Activated naive CD8-positive, alpha-beta T cell treated with anti-CD3 and anti-CD28 coated beads, Interleukin-2, amount 10 ng/mL, durations not matched to agents 7 days and 5 days (primary cell): Measurements from ENCODE around the gene MACROD2. TPM values are rescaled to one million over a fixed set of nuclear protein-coding genes. Genes with fewer than 3 reads are reported as not detected.
"Not testable (repeated sequence)": the region's sequence is repeated elsewhere in the genome, so short reads cannot be mapped to it uniquely, and the experiment has no call there.

ENCODE experiments used
- ATAC-seq: fragments of 150-1000 bp; cut with Tn5 transposase; one replicate; pipeline ENCODE4 v1.10.0; 2021; ENCODE audit warnings: low read depth, moderate library complexity
- POLR2A ChIA-PET: fragments of 350-600 bp; sonication (Branson Sonifier 250); formaldehyde crosslinking; loops from one replicate; lab custom pipeline; 2021; ENCODE audit warnings: antibody characterized with exemption; lab: Charles Lee
- DNase-seq: peaks from one replicate; pipeline ENCODE4 v3.0.0; 2021
- H3K27ac Mint-ChIP-seq: one replicate; pipeline ENCODE4 v1.8.0; 2022; ENCODE audit warnings: mild to moderate bottlenecking, mixed read lengths
- H3K27me3 Mint-ChIP-seq: one replicate; pipeline ENCODE4 v1.8.0; 2022; ENCODE audit warnings: mild to moderate bottlenecking, moderate library complexity, mixed read lengths
- H3K36me3 Mint-ChIP-seq: one replicate; pipeline ENCODE4 v1.8.0; 2021; ENCODE audit warnings: mild to moderate bottlenecking, mixed read lengths
- H3K4me1 Mint-ChIP-seq: one replicate; pipeline ENCODE4 v1.8.0; 2021; ENCODE audit warnings: mixed read lengths
- H3K4me3 Mint-ChIP-seq: one replicate; pipeline ENCODE4 v1.8.0; 2022; ENCODE audit warnings: mild to moderate bottlenecking, moderate library complexity, mixed read lengths
- H3K9me3 Mint-ChIP-seq: one replicate; pipeline ENCODE4 v1.8.0; 2021; ENCODE audit warnings: mixed read lengths
- total RNA-seq, 2 experiments: library from RNA; stranded (reverse); gene quantifications; one replicate each; pipeline ENCODE4 v1.2.3, GENCODE V29; 2021

MACROD2 gene
- total RNA-seq: not detected

- Mint-ChIP-seq H3K36me3 (no peaks in the 10 kb centered on the region), H3K9me3 (no peaks in the 10 kb centered on the region), H3K4me1 (peaks cover 3% of the 10 kb centered on the region), H3K27ac (no peak within 1 kb of the TSS), H3K27me3 (peaks cover 14% of the 10 kb centered on the region), H3K4me3 (peak within 1 kb of the TSS; percentile 66)
- DNase-seq (peak; percentile 64), ATAC-seq (peak; percentile 87)
- POLR2A ChIA-PET: no interaction called here
These were observed at the start of gene MACROD2 for GRCh38 chr20:13995086-13995665. Gene MACROD2, plus strand, starts transcription at chr20:13995516.

GRCh38 chr20:13947719-13948118, 47.6 kb upstream of the MACROD2 start:
- Mint-ChIP-seq H3K4me1 (no peaks in the 10 kb centered on the region), H3K36me3 (no peaks in the 10 kb centered on the region), H3K4me3 (no peak overlapping the region), H3K9me3 (peaks cover 4% of the 10 kb centered on the region), H3K27me3 (no peaks in the 10 kb centered on the region), H3K27ac (no peak overlapping the region)
- no peak for DNase-seq
- POLR2A ChIA-PET: no interaction called here
- no peak for ATAC-seq

GRCh38 chr20:13953227-13953626, 42.1 kb upstream of the MACROD2 start:
- no peaks in the 10 kb centered on the region for H3K36me3 Mint-ChIP-seq
- H3K4me3 Mint-ChIP-seq: no peak overlapping the region
- POLR2A ChIA-PET: no interaction called here
- no peak overlapping the region for H3K27ac Mint-ChIP-seq
- no peaks in the 10 kb centered on the region for H3K27me3 Mint-ChIP-seq
- no peak for DNase-seq
- no peaks in the 10 kb centered on the region for H3K4me1 Mint-ChIP-seq
- peaks cover 4% of the 10 kb centered on the region for H3K9me3 Mint-ChIP-seq
- ATAC-seq: no peak

- Mint-ChIP-seq H3K4me3 (no peak overlapping the region), H3K36me3 (no peaks in the 10 kb centered on the region), H3K27me3 (no peaks in the 10 kb centered on the region), H3K27ac (no peak overlapping the region), H3K4me1 (no peaks in the 10 kb centered on the region), H3K9me3 (peaks cover 9% of the 10 kb centered on the region)
- ATAC-seq: no peak
- POLR2A ChIA-PET: no interaction called here
- no peak for DNase-seq
These were observed 35.2 kb upstream of the MACROD2 start for GRCh38 chr20:13960119-13960518.

- Mint-ChIP-seq H3K27me3 (no peaks in the 10 kb centered on the region), H3K36me3 (no peaks in the 10 kb centered on the region), H3K4me1 (no peaks in the 10 kb centered on the region), H3K4me3 (no peak overlapping the region), H3K9me3 (peaks cover 10% of the 10 kb centered on the region), H3K27ac (no peak overlapping the region)
- no peak for DNase-seq
- ATAC-seq: no peak
- POLR2A ChIA-PET: no interaction called here
These were observed 34.8 kb upstream of the MACROD2 start for GRCh38 chr20:13960525-13960924.

GRCh38 chr20:13984211-13984610, 11.1 kb upstream of the MACROD2 start:
- H3K27ac Mint-ChIP-seq: no peak overlapping the region
- peaks cover 5% of the 10 kb centered on the region for H3K9me3 Mint-ChIP-seq
- POLR2A ChIA-PET: no interaction called here

GRCh38 chr20:13990465-13990864, 4.9 kb upstream of the MACROD2 start, which contains the start of gene SEL1L2:
Gene SEL1L2, minus strand, starts transcription at chr20:13990614. Its CDS starts 80 bp downstream, at chr20:13990534.
- DNase-seq: no peak
- no peak for ATAC-seq
- H3K27me3 Mint-ChIP-seq: no peaks in the 10 kb centered on the region
- POLR2A ChIA-PET: no interaction called here
- H3K9me3 Mint-ChIP-seq: no peaks in the 10 kb centered on the region
- H3K4me1 Mint-ChIP-seq: no peaks in the 10 kb centered on the region
- no peaks in the 10 kb centered on the region for H3K36me3 Mint-ChIP-seq
- no peak within 1 kb of the TSS for H3K27ac Mint-ChIP-seq
- H3K4me3 Mint-ChIP-seq: no peak within 1 kb of the TSS

More at GRCh38 chr20:13984211-13984610, 11.1 kb upstream of the MACROD2 start:
- H3K27me3 Mint-ChIP-seq: no peaks in the 10 kb centered on the region
- ATAC-seq: no peak
- DNase-seq: no peak
- H3K4me3 Mint-ChIP-seq: no peak overlapping the region
- H3K4me1 Mint-ChIP-seq: no peaks in the 10 kb centered on the region
- no peaks in the 10 kb centered on the region for H3K36me3 Mint-ChIP-seq

- Mint-ChIP-seq H3K9me3 (no peaks in the 10 kb centered on the region), H3K36me3 (no peaks in the 10 kb centered on the region), H3K27me3 (peaks cover 4% of the 10 kb centered on the region), H3K27ac (no peak overlapping the region), H3K4me1 (peaks cover 1% of the 10 kb centered on the region), H3K4me3 (no peak overlapping the region)
- ATAC-seq (no peak), DNase-seq (no peak)
- POLR2A ChIA-PET: no interaction called here
These were observed 4.0 kb upstream of the MACROD2 start for GRCh38 chr20:13991311-13991710.

GRCh38 chr20:13991955-13992354, 3.4 kb upstream of the MACROD2 start:
- H3K27ac Mint-ChIP-seq, H3K4me3 Mint-ChIP-seq, H3K36me3 Mint-ChIP-seq, ATAC-seq, H3K9me3 Mint-ChIP-seq, POLR2A ChIA-PET, H3K27me3 Mint-ChIP-seq, H3K4me1 Mint-ChIP-seq, DNase-seq: not testable (repeated sequence)

- DNase-seq: peak; percentile 27
- no peak overlapping the region for H3K27ac Mint-ChIP-seq
- ATAC-seq: peak; percentile 23
- H3K36me3 Mint-ChIP-seq: no peaks in the 10 kb centered on the region
- POLR2A ChIA-PET: no interaction called here
- H3K4me1 Mint-ChIP-seq: peaks cover 3% of the 10 kb centered on the region
- peak overlapping the region; percentile 66 for H3K4me3 Mint-ChIP-seq
- no peaks in the 10 kb centered on the region for H3K9me3 Mint-ChIP-seq
- H3K27me3 Mint-ChIP-seq: peaks cover 14% of the 10 kb centered on the region
These were observed 525 bp downstream of the MACROD2 start for GRCh38 chr20:13995841-13996240.

- peak overlapping the region; percentile 66 for H3K4me3 Mint-ChIP-seq
- no peaks in the 10 kb centered on the region for H3K36me3 Mint-ChIP-seq
- DNase-seq: no peak
- no peak for ATAC-seq
- H3K27me3 Mint-ChIP-seq: peaks cover 14% of the 10 kb centered on the region
- peaks cover 3% of the 10 kb centered on the region for H3K4me1 Mint-ChIP-seq
- POLR2A ChIA-PET: no interaction called here
- no peaks in the 10 kb centered on the region for H3K9me3 Mint-ChIP-seq
- no peak overlapping the region for H3K27ac Mint-ChIP-seq
These were observed 949 bp downstream of the MACROD2 start for GRCh38 chr20:13996265-13996664.

GRCh38 chr20:14000917-14001316, 5.6 kb downstream of the MACROD2 start:
- DNase-seq: no peak
- Mint-ChIP-seq H3K27me3 (peaks cover 14% of the 10 kb centered on the region), H3K4me1 (peaks cover 3% of the 10 kb centered on the region), H3K9me3 (peaks cover 1% of the 10 kb centered on the region), H3K27ac (no peak overlapping the region), H3K36me3 (no peaks in the 10 kb centered on the region), H3K4me3 (no peak overlapping the region)
- no peak for ATAC-seq
- POLR2A ChIA-PET: no interaction called here

- ATAC-seq: no peak
- POLR2A ChIA-PET: no interaction called here
- H3K9me3 Mint-ChIP-seq: peaks cover 1% of the 10 kb centered on the region
- H3K36me3 Mint-ChIP-seq: no peaks in the 10 kb centered on the region
- no peak for DNase-seq
- no peaks in the 10 kb centered on the region for H3K4me1 Mint-ChIP-seq
- no peak overlapping the region for H3K4me3 Mint-ChIP-seq
- no peaks in the 10 kb centered on the region for H3K27me3 Mint-ChIP-seq
- no peak overlapping the region for H3K27ac Mint-ChIP-seq
These were observed 10.7 kb downstream of the MACROD2 start for GRCh38 chr20:14005996-14006395.

- Mint-ChIP-seq H3K9me3 (peaks cover 3% of the 10 kb centered on the region), H3K27me3 (no peaks in the 10 kb centered on the region), H3K27ac (no peak overlapping the region), H3K36me3 (no peaks in the 10 kb centered on the region), H3K4me1 (no peaks in the 10 kb centered on the region), H3K4me3 (no peak overlapping the region)
- no peak for DNase-seq
- no peak for ATAC-seq
- POLR2A ChIA-PET: no interaction called here
These were observed 13.9 kb downstream of the MACROD2 start for GRCh38 chr20:14009208-14009607.
